Measurements from ENCODE around the gene ASF1B. TPM values are rescaled to one million over a fixed set of nuclear protein-coding genes. Genes with fewer than 3 reads are reported as not detected.
A peak's percentile ranks its signal among the peaks of the same experiment; 100 is the strongest.

The ASF1B gene
- total and polyA plus RNA-seq, 2 donors from 2014 or later, result 0.49 to 1.8 TPM

DNA sequence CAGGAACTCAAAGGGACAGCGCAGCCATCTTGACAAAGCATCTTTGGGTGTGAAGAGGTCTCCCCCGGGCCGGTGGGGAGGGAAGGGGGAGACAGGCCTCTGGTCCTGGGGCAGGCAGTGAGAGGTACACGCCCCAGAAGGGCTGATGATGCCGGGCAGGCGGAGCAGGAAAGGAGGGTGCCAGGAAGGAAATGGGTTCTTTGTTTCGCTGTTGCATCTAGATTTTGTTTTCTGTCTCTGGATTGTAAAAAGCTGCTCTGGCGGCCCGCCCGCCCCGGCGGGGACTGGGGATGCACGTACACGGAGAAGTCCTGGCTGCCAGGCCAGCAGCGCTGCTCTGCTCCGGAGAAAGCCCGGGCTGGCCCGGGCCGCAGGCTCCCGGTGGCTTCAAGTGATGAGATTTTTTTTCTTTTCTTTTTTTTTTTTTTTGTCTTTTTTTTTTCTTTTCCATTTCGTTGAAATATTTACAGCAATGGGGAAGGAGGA lies 13.2 kb upstream of the ASF1B start:
- Histone ChIP-seq H3K27me3 (ENCODE audit: control insufficient read depth, insufficient read depth, low read length) (no peaks in the 10 kb centered on the region), H3K4me3 (ENCODE audit: low read length in 3 of 3) (no peak overlapping the region), H3K9ac (ENCODE audit: low read length in 3 of 3) (no peak overlapping the region), H3K4me1 (ENCODE audit: control insufficient read depth in 2 of 3, insufficient read depth in 2 of 3, low read depth in 1 of 3, low read length in 3 of 3) (peaks cover 0 to 14% (median 0%) of the 10 kb centered on the region in 3 donors), H3K27ac (ENCODE audit: low read depth in 2 of 2, low read length in 2 of 2) (peak overlapping the region in 1 of 2 donors; percentile 30), H3K9me3 (ENCODE audit: control insufficient read depth in 2 of 3, insufficient read depth in 1 of 3, low read length in 3 of 3) (no peaks in the 10 kb centered on the region), H3K36me3 (ENCODE audit: control insufficient read depth in 2 of 3, insufficient read depth in 3 of 3, low read length in 3 of 3) (no peaks in the 10 kb centered on the region)
- DNase-seq, result peak in 3 of 5 donors; percentile 56 to 94 (median 79)
- intact Hi-C loops (cut with DNase I), result no loop called here
- no peak for FAIRE-seq
- TF ChIP-seq, protein P1, sequence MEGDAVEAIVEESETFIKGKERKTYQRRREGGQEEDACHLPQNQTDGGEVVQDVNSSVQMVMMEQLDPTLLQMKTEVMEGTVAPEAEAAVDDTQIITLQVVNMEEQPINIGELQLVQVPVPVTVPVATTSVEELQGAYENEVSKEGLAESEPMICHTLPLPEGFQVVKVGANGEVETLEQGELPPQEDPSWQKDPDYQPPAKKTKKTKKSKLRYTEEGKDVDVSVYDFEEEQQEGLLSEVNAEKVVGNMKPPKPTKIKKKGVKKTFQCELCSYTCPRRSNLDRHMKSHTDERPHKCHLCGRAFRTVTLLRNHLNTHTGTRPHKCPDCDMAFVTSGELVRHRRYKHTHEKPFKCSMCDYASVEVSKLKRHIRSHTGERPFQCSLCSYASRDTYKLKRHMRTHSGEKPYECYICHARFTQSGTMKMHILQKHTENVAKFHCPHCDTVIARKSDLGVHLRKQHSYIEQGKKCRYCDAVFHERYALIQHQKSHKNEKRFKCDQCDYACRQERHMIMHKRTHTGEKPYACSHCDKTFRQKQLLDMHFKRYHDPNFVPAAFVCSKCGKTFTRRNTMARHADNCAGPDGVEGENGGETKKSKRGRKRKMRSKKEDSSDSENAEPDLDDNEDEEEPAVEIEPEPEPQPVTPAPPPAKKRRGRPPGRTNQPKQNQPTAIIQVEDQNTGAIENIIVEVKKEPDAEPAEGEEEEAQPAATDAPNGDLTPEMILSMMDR (IDR thresholded peaks at IDR 0.05; ENCODE audit: borderline replicate concordance, extremely low read depth, insufficient read depth), result no peak

DNA sequence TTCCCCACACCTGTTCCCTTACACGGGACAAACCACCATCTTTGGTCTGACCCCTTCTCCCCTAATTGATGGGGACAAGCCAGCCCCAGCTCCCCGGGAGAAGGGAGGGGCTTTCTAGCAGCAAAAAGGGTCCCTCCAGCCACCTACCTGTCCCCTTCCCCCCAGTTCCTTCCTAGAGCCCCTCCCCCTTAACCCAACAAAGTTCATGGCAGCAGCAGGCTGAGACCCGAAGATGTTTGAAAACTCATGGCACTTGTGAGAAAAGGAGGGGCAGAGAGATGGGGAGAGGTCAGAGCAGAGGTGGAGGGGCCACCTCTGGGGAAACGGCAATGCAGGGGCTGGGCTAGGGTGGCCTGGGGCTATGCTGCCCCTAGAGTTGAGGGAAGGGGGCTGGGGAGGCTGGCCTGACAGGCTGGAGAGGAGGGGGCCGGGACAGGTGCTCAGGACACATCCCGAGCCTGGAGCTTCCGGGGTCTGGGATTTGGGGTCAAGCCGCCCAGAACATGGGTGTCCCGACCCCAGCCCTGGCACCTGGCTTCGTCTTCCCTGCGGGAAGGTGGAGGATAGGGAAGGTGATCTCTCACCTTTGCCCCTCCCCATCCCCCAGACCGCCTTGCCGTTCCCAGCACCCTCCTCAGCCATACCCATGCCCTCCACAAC lies 12.5 kb upstream of the ASF1B start:
- intact Hi-C loops (cut with DNase I), result no loop called here
- FAIRE-seq (no peak), DNase-seq (peak in 1 of 5 donors; percentile 62)
- Histone ChIP-seq H3K27me3 (ENCODE audit: control insufficient read depth, insufficient read depth, low read length) (no peaks in the 10 kb centered on the region), H3K36me3 (ENCODE audit: control insufficient read depth in 2 of 3, insufficient read depth in 3 of 3, low read length in 3 of 3) (no peaks in the 10 kb centered on the region), H3K9me3 (ENCODE audit: control insufficient read depth in 2 of 3, insufficient read depth in 1 of 3, low read length in 3 of 3) (no peaks in the 10 kb centered on the region), H3K4me3 (ENCODE audit: low read length in 3 of 3) (no peak overlapping the region), H3K9ac (ENCODE audit: low read length in 3 of 3) (no peak overlapping the region), H3K27ac (ENCODE audit: low read depth in 2 of 2, low read length in 2 of 2) (peak overlapping the region; percentile 30 to 32), H3K4me1 (ENCODE audit: control insufficient read depth in 2 of 3, insufficient read depth in 2 of 3, low read depth in 1 of 3, low read length in 3 of 3) (peaks cover 0 to 14% (median 0%) of the 10 kb centered on the region in 3 donors)
- TF ChIP-seq, protein P1 (IDR thresholded peaks at IDR 0.05; ENCODE audit: borderline replicate concordance, extremely low read depth, insufficient read depth), result no peak

DNA sequence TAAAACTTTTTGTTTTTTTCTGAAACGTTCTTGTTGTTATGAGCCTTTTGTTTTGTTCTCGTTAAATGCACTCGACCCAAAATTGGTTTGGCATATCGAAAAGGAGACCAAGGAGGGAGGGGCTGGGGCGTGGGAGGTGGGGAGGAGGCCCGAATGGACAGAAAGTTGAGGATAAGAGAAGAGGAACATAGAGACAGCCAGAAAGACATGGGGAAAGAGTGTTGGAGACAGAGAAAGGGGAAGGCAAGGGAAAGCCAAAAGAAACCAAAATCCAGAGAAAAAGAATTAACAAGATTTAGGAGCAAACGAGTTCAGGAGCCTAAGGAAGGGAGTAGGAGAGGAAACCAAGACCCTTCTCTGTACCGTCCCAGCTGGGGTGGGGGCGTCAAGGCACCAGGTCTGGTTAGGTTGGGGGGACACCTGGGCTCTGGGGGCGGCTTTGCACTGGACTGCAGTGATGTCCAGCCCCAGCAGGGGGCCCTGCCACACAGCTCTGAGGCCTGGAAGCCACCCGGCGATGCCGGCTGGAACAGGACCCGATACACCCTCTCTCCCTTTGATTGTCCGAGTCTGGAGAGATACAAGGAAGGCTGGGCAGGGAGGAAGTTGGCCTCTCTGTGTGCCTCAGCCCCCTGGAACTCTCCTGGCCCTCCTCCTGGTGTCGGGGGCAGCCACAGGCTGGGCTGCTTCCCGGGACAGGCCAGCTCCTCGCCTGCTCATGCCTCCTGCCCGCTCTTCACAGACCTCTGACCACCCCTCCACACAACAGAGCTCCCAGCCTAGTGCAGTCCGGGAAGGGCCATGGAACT lies 11.6 kb upstream of the ASF1B start:
- no peaks in the 10 kb centered on the region for H3K36me3 ChIP-seq (ENCODE audit: control insufficient read depth in 2 of 3, insufficient read depth in 3 of 3, low read length in 3 of 3)
- H3K4me3 ChIP-seq (ENCODE audit: low read length in 3 of 3), result no peak overlapping the region
- peak overlapping the region in 1 of 3 donors; percentile 10 for H3K9ac ChIP-seq (ENCODE audit: low read length in 3 of 3)
- TF ChIP-seq, protein P1 (IDR thresholded peaks at IDR 0.05; ENCODE audit: borderline replicate concordance, extremely low read depth, insufficient read depth), result peak; percentile 65
- FAIRE-seq, result no peak
- H3K27ac ChIP-seq (ENCODE audit: low read depth in 2 of 2, low read length in 2 of 2), result peak overlapping the region in 1 of 2 donors; percentile 32
- H3K9me3 ChIP-seq (ENCODE audit: control insufficient read depth in 2 of 3, insufficient read depth in 1 of 3, low read length in 3 of 3), result no peaks in the 10 kb centered on the region
- H3K4me1 ChIP-seq (ENCODE audit: control insufficient read depth in 2 of 3, insufficient read depth in 2 of 3, low read depth in 1 of 3, low read length in 3 of 3), result peaks cover 0 to 14% (median 0%) of the 10 kb centered on the region in 3 donors
- intact Hi-C loops (cut with DNase I), result no loop called here
- no peaks in the 10 kb centered on the region for H3K27me3 ChIP-seq (ENCODE audit: control insufficient read depth, insufficient read depth, low read length)
- peak; percentile 84 to 92 (median 88) for DNase-seq

All from kidney (tissue), 14 donors.